Fibroblast of skin of abdomen (primary cell): ENCODE data around the gene FAH. TPM values are rescaled to one million over a fixed set of nuclear protein-coding genes. Genes with fewer than 3 reads are reported as not detected.
"Not testable (repeated sequence)": the region's sequence is repeated elsewhere in the genome, so short reads cannot be mapped to it uniquely, and the experiment has no call there.

ENCODE experiments used
- DNase-seq: peaks from one replicate; pipeline ENCODE4 v3.0.0-alpha.2; 2013
- polyA plus RNA-seq, 2 experiments: library from polyadenylated mRNA; unstranded; fragments of 120-200 nt; gene quantifications; one replicate each; pipeline ENCODE4 v1.2.1, GENCODE V29; 2013; ENCODE audit not compliant: insufficient read length in 2 of 2

Gene FAH
- polyA plus RNA-seq (2013, experiment 1 of 2; ENCODE audit: insufficient read length) = 41.3 TPM
- 43.6 TPM for polyA plus RNA-seq (2013, experiment 2 of 2; ENCODE audit: insufficient read length)

GRCh38 chr15:80152896-80153876, at the start of gene FAH:
FAH (plus strand) TSS chr15:80152999; CDS start chr15:80153055, 56 bp downstream.
- DNase-seq = peak; percentile 40

GRCh38 chr15:80105193-80105592, 47.6 kb upstream of the FAH start:
- DNase-seq = no peak

- DNase-seq = peak; percentile 59
Observed at GRCh38 chr15:80105595-80105994, 47.2 kb upstream of the FAH start.

GRCh38 chr15:80106051-80106450, 46.7 kb upstream of the FAH start:
- DNase-seq = peak; percentile 60

- DNase-seq = no peak
Observed at GRCh38 chr15:80107204-80107603, 45.6 kb upstream of the FAH start.

GRCh38 chr15:80107774-80108173, 45.0 kb upstream of the FAH start:
- DNase-seq = no peak

GRCh38 chr15:80109388-80109787, 43.4 kb upstream of the FAH start:
- no peak for DNase-seq

- no peak for DNase-seq
Observed at GRCh38 chr15:80110920-80111319, 41.9 kb upstream of the FAH start.

GRCh38 chr15:80114114-80114513, 38.7 kb upstream of the FAH start:
- DNase-seq = no peak

- DNase-seq = no peak
Observed at GRCh38 chr15:80115021-80115420, 37.8 kb upstream of the FAH start.

GRCh38 chr15:80118956-80119355, 33.8 kb upstream of the FAH start:
- no peak for DNase-seq

GRCh38 chr15:80120636-80121035, 32.2 kb upstream of the FAH start:
- DNase-seq = no peak

- DNase-seq = no peak
Observed at GRCh38 chr15:80121546-80121945, 31.3 kb upstream of the FAH start.

- DNase-seq = no peak
Observed at GRCh38 chr15:80123034-80123433, 29.8 kb upstream of the FAH start.

- not testable (repeated sequence) for DNase-seq
Observed at GRCh38 chr15:80127253-80127652, 25.5 kb upstream of the FAH start.

- peak; percentile 15 for DNase-seq
Observed at GRCh38 chr15:80127911-80128310, 24.9 kb upstream of the FAH start.

- no peak for DNase-seq
Observed at GRCh38 chr15:80132382-80132781, 20.4 kb upstream of the FAH start.

- DNase-seq = no peak
Observed at GRCh38 chr15:80136854-80137253, 15.9 kb upstream of the FAH start.

- DNase-seq = no peak
Observed at GRCh38 chr15:80138961-80139360, 13.8 kb upstream of the FAH start.

GRCh38 chr15:80140909-80141308, 11.9 kb upstream of the FAH start:
- no peak for DNase-seq

- DNase-seq = no peak
Observed at GRCh38 chr15:80141916-80142598, 10.7 kb upstream of the FAH start.

- no peak for DNase-seq
Observed at GRCh38 chr15:80142646-80143045, 10.2 kb upstream of the FAH start.

GRCh38 chr15:80151148-80151547, 1.7 kb upstream of the FAH start:
- DNase-seq = no peak

- no peak for DNase-seq
Observed at GRCh38 chr15:80151576-80151975, 1.2 kb upstream of the FAH start.
